CD4-positive, alpha-beta memory T cell (primary cell): ENCODE data around the gene PUS10. TPM values are rescaled to one million over a fixed set of nuclear protein-coding genes. Genes with fewer than 3 reads are reported as not detected.

Experiments
- CTCF ChIA-PET: fragments of 350-600 bp; sonication (Branson Sonifier 250); formaldehyde crosslinking; loops from one replicate; lab custom pipeline; 2021; ENCODE audit warnings: inconsistent platforms; ENCODE audit not compliant: partially characterized antibody; lab: Charles Lee
- POLR2A ChIA-PET: fragments of 350-600 bp; sonication (Branson Sonifier 250); formaldehyde crosslinking; loops from one replicate; lab custom pipeline; 2021; ENCODE audit not compliant: partially characterized antibody; lab: Charles Lee
- DNase-seq, 5 donors: peaks; one replicate each; pipeline versions ENCODE4 v3.0.0 to v3.0.0-alpha.2; 2020 to 2022; ENCODE audit warnings: mixed read lengths in 1 of 5
- H3K27ac ChIP-seq: one replicate; pipeline ENCODE4 v1.7.0; 2013; ENCODE audit warnings: low read depth, low read length
- H3K27me3 ChIP-seq: 2 replicates; pipeline ENCODE4 v1.7.0; 2013; ENCODE audit warnings: mild to moderate bottlenecking, low read length, moderate library complexity; ENCODE audit not compliant: insufficient read depth
- H3K36me3 ChIP-seq: 2 replicates; pipeline ENCODE4 v1.7.0; 2013; ENCODE audit warnings: mild to moderate bottlenecking, low read length, moderate library complexity; ENCODE audit not compliant: insufficient read depth
- H3K4me1 ChIP-seq: 2 replicates; pipeline ENCODE4 v1.7.0; 2013; ENCODE audit warnings: mild to moderate bottlenecking, low read length, moderate library complexity; ENCODE audit not compliant: insufficient read depth
- H3K4me3 ChIP-seq, 2 donors: one replicate each; pipeline ENCODE4 v1.7.0; 2013; ENCODE audit warnings: low read length in 2 of 2, mild to moderate bottlenecking in 1 of 2
- H3K9me3 ChIP-seq, 2 donors: one replicate each; pipeline ENCODE4 v1.7.0; 2013; ENCODE audit warnings: low read length in 2 of 2, control low read depth in 1 of 2; ENCODE audit not compliant: control insufficient read depth in 1 of 2
- H3K27ac Mint-ChIP-seq, 7 donors: one replicate each; pipeline ENCODE4 v1.8.0; 2020 to 2021; ENCODE audit warnings: mixed read lengths in 7 of 7, mild to moderate bottlenecking in 6 of 7, inconsistent platforms in 3 of 7, moderate library complexity in 3 of 7
- H3K27me3 Mint-ChIP-seq, 2 donors: one replicate each; pipeline ENCODE4 v1.8.0; 2020 to 2021; ENCODE audit warnings: mixed read lengths in 2 of 2
- H3K36me3 Mint-ChIP-seq, 2 donors: one replicate each; pipeline ENCODE4 v1.8.0; 2020 to 2021; ENCODE audit warnings: mixed read lengths in 2 of 2, inconsistent platforms in 1 of 2, mild to moderate bottlenecking in 1 of 2
- H3K4me1 Mint-ChIP-seq, 4 donors: one replicate each; pipeline ENCODE4 v1.8.0; 2020 to 2021; ENCODE audit warnings: mixed read lengths in 4 of 4, mild to moderate bottlenecking in 1 of 4
- H3K4me3 Mint-ChIP-seq, 8 donors: one replicate each; pipeline ENCODE4 v1.8.0; 2020 to 2021; ENCODE audit warnings: mixed read lengths in 8 of 8, mild to moderate bottlenecking in 7 of 8, moderate library complexity in 6 of 8, inconsistent platforms in 3 of 8
- H3K9me3 Mint-ChIP-seq, 8 donors: one replicate each; pipeline ENCODE4 v1.8.0; 2020 to 2021; ENCODE audit warnings: mixed read lengths in 8 of 8, mild to moderate bottlenecking in 5 of 8, inconsistent platforms in 3 of 8, moderate library complexity in 1 of 8
- intact Hi-C: fragments of 100-400 bp; cut with micrococcal nuclease; formaldehyde crosslinking; loops from one replicate; pipeline ENCODE4 v1.15.1; 2023
- polyA plus RNA-seq, 2 donors: library from polyadenylated mRNA; unstranded; fragments of 300-500 nt; fragmentation: Illumina TruSeq; gene quantifications; one replicate each; pipeline ENCODE4 v1.2.3, GENCODE V29; 2021
- total RNA-seq, 2 experiments: library from RNA; stranded (reverse); gene quantifications; one replicate each; pipeline ENCODE4 v1.2.3, GENCODE V29; 2021

The PUS10 gene
- total and polyA plus RNA-seq, 4 experiments from 2014 or later = 3.4 to 8.0 (median 5.6) TPM

- DNase-seq = no peak
- Histone ChIP-seq H3K27me3 (no peaks in the 10 kb centered on the region), H3K36me3 (peaks cover 20% of the 10 kb centered on the region), H3K4me3 (no peak overlapping the region), H3K4me1 (peaks cover 6% of the 10 kb centered on the region), H3K27ac (no peak overlapping the region), H3K9me3 (no peaks in the 10 kb centered on the region)
- POLR2A ChIA-PET = no interaction called here
- Mint-ChIP-seq H3K27ac (peak overlapping the region in 5 of 7 donors; percentile 26 to 85 (median 52)), H3K27me3 (no peaks in the 10 kb centered on the region), H3K36me3 (peaks cover 51 to 61% of the 10 kb centered on the region in 2 donors), H3K4me3 (peak overlapping the region in 1 of 8 donors; percentile 70), H3K9me3 (no peaks in the 10 kb centered on the region), H3K4me1 (peaks cover 9 to 24% (median 17%) of the 10 kb centered on the region in 4 donors)
- CTCF ChIA-PET = interaction anchor here (1.2 kb wide), 1 partner anchor 17 kb away, joined by 3 read pairs; no protein-coding TSS in a partner anchor
- intact Hi-C loops = no loop called here
Measured at GRCh38 chr2:60899230-60899891, 118.7 kb downstream of the PUS10 start.

GRCh38 chr2:60898567-60898966 lies 119.5 kb downstream of the PUS10 start:
- Histone ChIP-seq H3K36me3 (peaks cover 28% of the 10 kb centered on the region), H3K27ac (no peak overlapping the region), H3K4me1 (peaks cover 6% of the 10 kb centered on the region), H3K4me3 (no peak overlapping the region), H3K27me3 (no peaks in the 10 kb centered on the region), H3K9me3 (no peaks in the 10 kb centered on the region)
- Mint-ChIP-seq H3K27ac (peak overlapping the region in 2 of 7 donors; percentile 53 to 60), H3K4me3 (no peak overlapping the region), H3K9me3 (no peaks in the 10 kb centered on the region), H3K4me1 (peaks cover 9 to 24% (median 19%) of the 10 kb centered on the region in 4 donors), H3K36me3 (peaks cover 54 to 68% of the 10 kb centered on the region in 2 donors), H3K27me3 (no peaks in the 10 kb centered on the region)
- ChIA-PET CTCF (no interaction called here), POLR2A (no interaction called here)
- DNase-seq = no peak
- intact Hi-C loops = no loop called here

Other genes starting within 250 kb of the PUS10 start
- gene REL, start 136.7 kb downstream of the PUS10 start, total RNA-seq = 10 to 100 TPM; 26.5 to 28.0 TPM
- 10 to 100 TPM in 1 of 2 donors, 1 to 10 TPM in 1; 3.8 to 12.3 TPM for gene REL, start 136.7 kb downstream of the PUS10 start, polyA plus RNA-seq
- gene PEX13, start 535 bp downstream of the PUS10 start, total RNA-seq = 10 to 100 TPM; 25.8 to 26.6 TPM
- gene PEX13, start 535 bp downstream of the PUS10 start, polyA plus RNA-seq = 10 to 100 TPM; 10.7 to 16.1 TPM
- 1 to 10 TPM; 5.4 to 6.0 TPM for gene SANBR, start 47.6 kb upstream of the PUS10 start, total RNA-seq
- gene SANBR, start 47.6 kb upstream of the PUS10 start, polyA plus RNA-seq = 1 to 10 TPM; 1.0 to 2.4 TPM
- 10 to 100 TPM; 18.3 to 19.3 TPM for gene C2orf74, start 143.9 kb upstream of the PUS10 start, total RNA-seq
- gene C2orf74, start 143.9 kb upstream of the PUS10 start, polyA plus RNA-seq = 10 to 100 TPM; 36.7 to 38.1 TPM